Stomach smooth muscle (tissue), 2 donors: ENCODE measurements around the gene SYK.

Experiments
- H3K27ac ChIP-seq: one replicate; pipeline ENCODE4 v1.7.0; 2013; ENCODE audit warnings: mild to moderate bottlenecking, low read length, inconsistent platforms
- H3K27me3 ChIP-seq, 2 donors: one replicate each; pipeline ENCODE4 v1.7.0; 2013; ENCODE audit warnings: low read length in 2 of 2; ENCODE audit not compliant: insufficient read depth in 2 of 2, control insufficient read depth in 1 of 2
- H3K36me3 ChIP-seq, 2 donors: one replicate each; pipeline ENCODE4 v1.7.0; 2013; ENCODE audit warnings: low read length in 2 of 2; ENCODE audit not compliant: control insufficient read depth in 2 of 2, insufficient read depth in 2 of 2
- H3K4me1 ChIP-seq: one replicate; pipeline ENCODE4 v1.7.0; 2013; ENCODE audit warnings: low read length; ENCODE audit not compliant: control insufficient read depth, insufficient read depth
- H3K4me3 ChIP-seq, 2 donors: one replicate each; pipeline ENCODE4 v1.7.0; 2013; ENCODE audit warnings: low read length in 2 of 2
- H3K9ac ChIP-seq, 2 donors: one replicate each; pipeline ENCODE4 v1.7.0; 2013; ENCODE audit warnings: low read length in 2 of 2, mild to moderate bottlenecking in 1 of 2
- H3K9me3 ChIP-seq, 2 donors: one replicate each; pipeline ENCODE4 v1.7.0; 2013; ENCODE audit warnings: low read length in 2 of 2; ENCODE audit not compliant: control insufficient read depth in 2 of 2
- donor health status: healthy.
- donor health status: Pancreatic carcinoma.

Gene SYK

GRCh38 chr9:90891308-90892040, 89.9 kb downstream of the SYK start:
- H3K36me3 ChIP-seq: no peaks in the 10 kb centered on the region

GRCh38 chr9:90892918-90893317, 91.3 kb downstream of the SYK start:
- H3K36me3 ChIP-seq: no peaks in the 10 kb centered on the region
- no peak overlapping the region for H3K27ac ChIP-seq
- H3K4me3 ChIP-seq: no peak overlapping the region
- no peaks in the 10 kb centered on the region for H3K4me1 ChIP-seq
- H3K9me3 ChIP-seq: no peaks in the 10 kb centered on the region
- H3K9ac ChIP-seq: no peak overlapping the region
- peaks cover 0 to 7% of the 10 kb centered on the region in 2 donors for H3K27me3 ChIP-seq

More at GRCh38 chr9:90891308-90892040, 89.9 kb downstream of the SYK start:
- no peak overlapping the region for H3K27ac ChIP-seq
- H3K9ac ChIP-seq: no peak overlapping the region
- H3K4me3 ChIP-seq: no peak overlapping the region
- H3K4me1 ChIP-seq: no peaks in the 10 kb centered on the region
- no peaks in the 10 kb centered on the region for H3K9me3 ChIP-seq
- peaks cover 0 to 7% of the 10 kb centered on the region in 2 donors for H3K27me3 ChIP-seq

GRCh38 chr9:90893706-90894105, 92.1 kb downstream of the SYK start:
- Histone ChIP-seq H3K27me3 (peaks cover 0 to 7% of the 10 kb centered on the region in 2 donors), H3K9ac (no peak overlapping the region), H3K27ac (no peak overlapping the region), H3K9me3 (no peaks in the 10 kb centered on the region), H3K4me1 (no peaks in the 10 kb centered on the region), H3K4me3 (no peak overlapping the region), H3K36me3 (no peaks in the 10 kb centered on the region)

DNA sequence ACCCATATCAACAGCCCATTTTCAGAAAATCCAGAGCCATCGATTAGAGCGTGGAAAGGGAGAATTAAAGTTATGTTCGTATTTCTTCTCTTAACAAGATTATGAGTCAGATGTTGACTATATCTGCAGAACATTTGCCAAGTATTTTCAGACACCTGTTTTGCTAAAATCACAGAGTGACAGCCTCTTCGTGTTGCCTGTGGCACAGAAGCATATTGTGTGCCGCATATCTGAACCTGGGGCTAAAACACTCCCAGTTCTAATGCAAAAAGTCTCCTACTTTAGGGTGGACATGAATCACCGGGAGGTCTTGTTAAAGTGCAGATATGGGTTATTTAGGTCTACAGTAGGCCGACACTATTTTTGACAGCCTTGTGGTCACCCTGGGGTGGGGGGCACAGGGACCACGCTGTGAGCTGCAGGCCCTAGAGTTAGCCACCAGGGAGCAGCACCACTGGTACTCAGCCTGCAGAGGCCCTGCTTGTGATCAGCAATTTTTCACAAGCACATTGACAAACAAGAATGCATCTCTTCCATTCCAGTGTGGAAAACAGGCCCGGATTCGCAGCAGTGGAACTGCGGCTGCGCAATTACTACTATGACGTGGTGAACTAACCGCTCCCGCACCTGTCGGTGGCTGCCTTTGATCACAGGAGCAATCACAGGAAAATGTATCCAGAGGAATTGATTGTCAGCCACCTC, 93.5 kb downstream of the SYK start:
- H3K9ac ChIP-seq: no peak overlapping the region
- no peaks in the 10 kb centered on the region for H3K9me3 ChIP-seq
- no peaks in the 10 kb centered on the region for H3K4me1 ChIP-seq
- no peak overlapping the region for H3K27ac ChIP-seq
- H3K36me3 ChIP-seq: no peaks in the 10 kb centered on the region
- H3K27me3 ChIP-seq: no peaks in the 10 kb centered on the region
- no peak overlapping the region for H3K4me3 ChIP-seq

GRCh38 chr9:90895786-90896185, 94.2 kb downstream of the SYK start:
- Histone ChIP-seq H3K4me3 (no peak overlapping the region), H3K9ac (no peak overlapping the region), H3K27me3 (no peaks in the 10 kb centered on the region), H3K9me3 (no peaks in the 10 kb centered on the region), H3K27ac (no peak overlapping the region), H3K36me3 (no peaks in the 10 kb centered on the region), H3K4me1 (no peaks in the 10 kb centered on the region)

DNA sequence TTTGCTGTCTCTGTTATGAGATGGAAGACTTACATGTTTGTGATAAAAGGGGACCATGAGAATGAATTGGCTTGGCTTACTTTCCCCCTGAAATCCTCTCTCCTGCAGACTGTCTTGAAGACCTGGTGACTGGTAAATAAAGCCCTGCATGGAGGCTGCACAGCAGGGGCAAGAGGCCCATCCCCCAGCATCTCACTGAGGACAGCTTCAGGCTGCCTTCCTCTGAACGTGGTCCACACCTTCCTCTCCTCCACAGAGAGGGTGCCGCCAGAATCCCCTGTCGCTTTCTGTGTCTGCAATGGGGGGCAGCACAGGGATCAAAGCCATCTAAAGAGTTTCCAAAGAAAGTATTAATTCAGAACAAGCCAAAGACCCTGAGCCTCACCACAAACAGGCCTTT, 94.6 kb downstream of the SYK start:
- no peaks in the 10 kb centered on the region for H3K36me3 ChIP-seq
- no peaks in the 10 kb centered on the region for H3K4me1 ChIP-seq
- H3K9ac ChIP-seq: no peak overlapping the region
- no peaks in the 10 kb centered on the region for H3K9me3 ChIP-seq
- H3K27me3 ChIP-seq: no peaks in the 10 kb centered on the region
- no peak overlapping the region for H3K27ac ChIP-seq
- no peak overlapping the region for H3K4me3 ChIP-seq

GRCh38 chr9:90898228-90898627, 96.6 kb downstream of the SYK start:
- Histone ChIP-seq H3K9ac (no peak overlapping the region), H3K4me1 (no peaks in the 10 kb centered on the region), H3K27me3 (no peaks in the 10 kb centered on the region), H3K4me3 (no peak overlapping the region), H3K9me3 (no peaks in the 10 kb centered on the region), H3K27ac (no peak overlapping the region), H3K36me3 (no peaks in the 10 kb centered on the region)

GRCh38 chr9:90899287-90899686, 97.7 kb downstream of the SYK start:
- no peak overlapping the region for H3K27ac ChIP-seq
- H3K36me3 ChIP-seq: no peaks in the 10 kb centered on the region

GRCh38 chr9:90900130-90900529, 98.5 kb downstream of the SYK start:
- no peak overlapping the region for H3K4me3 ChIP-seq
- no peak overlapping the region for H3K27ac ChIP-seq
- no peaks in the 10 kb centered on the region for H3K4me1 ChIP-seq
- H3K9me3 ChIP-seq: no peaks in the 10 kb centered on the region
- H3K9ac ChIP-seq: no peak overlapping the region
- no peaks in the 10 kb centered on the region for H3K27me3 ChIP-seq
- H3K36me3 ChIP-seq: no peaks in the 10 kb centered on the region

More at GRCh38 chr9:90899287-90899686, 97.7 kb downstream of the SYK start:
- H3K27me3 ChIP-seq: no peaks in the 10 kb centered on the region
- no peak overlapping the region for H3K9ac ChIP-seq
- H3K4me3 ChIP-seq: no peak overlapping the region
- H3K9me3 ChIP-seq: no peaks in the 10 kb centered on the region
- no peaks in the 10 kb centered on the region for H3K4me1 ChIP-seq

DNA sequence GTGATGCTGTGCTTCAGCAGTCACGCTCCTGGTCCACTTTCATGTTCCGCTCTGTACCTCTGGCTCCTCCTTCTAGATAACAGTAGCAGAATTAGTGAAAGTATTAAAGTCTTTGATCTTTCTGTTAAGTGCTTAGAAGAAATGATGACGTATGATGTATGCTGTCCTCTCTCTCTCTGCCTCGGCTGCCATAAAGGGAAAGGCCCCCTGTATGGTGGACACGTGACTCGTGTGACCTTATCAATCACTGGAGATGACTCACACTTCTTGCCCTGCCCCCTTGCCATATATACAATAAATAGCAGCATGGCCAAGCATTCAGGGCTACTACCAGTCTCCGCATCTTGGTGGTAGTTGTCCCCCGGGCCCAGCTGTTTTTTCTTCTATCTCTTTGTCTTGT, 100.3 kb downstream of the SYK start:
- Histone ChIP-seq H3K4me1 (no peaks in the 10 kb centered on the region), H3K27me3 (no peaks in the 10 kb centered on the region), H3K9me3 (no peaks in the 10 kb centered on the region), H3K36me3 (no peaks in the 10 kb centered on the region), H3K27ac (no peak overlapping the region), H3K9ac (no peak overlapping the region), H3K4me3 (no peak overlapping the region)
